Medulla oblongata (tissue), 1 donor: ENCODE measurements around the gene SDHB.

Experiments used
- DNase-seq: peaks from one replicate; pipeline ENCODE4 v3.0.0-alpha.2; 2015; ENCODE audit errors: extremely low spot score

The SDHB gene

DNA sequence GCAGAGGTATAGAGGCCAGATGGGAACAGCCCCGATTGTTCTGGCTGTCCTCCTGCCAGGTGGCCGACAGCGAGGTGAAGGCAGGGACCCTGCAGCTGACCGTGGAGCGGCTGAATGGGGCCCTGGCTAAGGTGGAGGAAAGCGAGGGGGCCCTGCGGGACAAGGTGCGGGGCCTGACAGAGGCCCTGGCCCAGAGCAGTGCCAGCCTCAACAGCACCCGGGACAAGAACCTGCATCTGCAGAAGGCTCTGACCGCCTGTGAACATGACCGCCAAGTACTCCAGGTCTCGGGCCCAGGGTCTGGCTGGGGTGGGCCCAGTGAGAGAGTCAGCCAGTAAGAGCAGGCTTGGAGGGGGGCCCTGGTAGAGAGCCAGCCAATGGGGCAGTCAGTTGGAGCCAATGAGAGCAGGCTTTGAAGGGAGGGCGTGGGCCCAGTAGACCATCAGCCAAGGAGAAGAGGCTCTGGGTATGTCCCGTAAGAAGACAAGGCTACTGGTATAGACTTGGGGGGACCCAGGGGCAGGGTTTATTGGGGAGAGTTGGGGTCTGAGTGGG is 84.7 kb downstream of the SDHB start:
- DNase-seq: no peak
